ENCODE measurements around the gene ABT1.

Gene ABT1

GRCh38 chr6:26578741-26579140, 18.0 kb upstream of the ABT1 start:
- no peak for TF ChIP-seq CTCF (IDR thresholded peaks at IDR 0.05; ENCODE audit: control extremely low read depth, extremely low read depth, low read depth, missing control alignments)
- no peak for DNase-seq (ENCODE audit: extremely low spot score)
- CTCF ChIA-PET: interaction anchor here (1.0 to 20.8 kb wide), 3 partner anchors 9 to 15 kb away, joined by 3 to 280 read pairs (median 4); partner anchors contain the start of gene ABT1
- POLR2A ChIA-PET: no interaction called here

GRCh38 chr6:26581164-26581915, 15.4 kb upstream of the ABT1 start:
- ChIA-PET CTCF (interaction anchor here (0.9 to 20.8 kb wide), 3 partner anchors 12 to 13 kb away, joined by 3 to 280 read pairs (median 3); partner anchors contain the start of gene ABT1), POLR2A (interaction anchor here (0.6 kb wide), 1 partner anchor 478 kb away, joined by 3 read pairs; no protein-coding TSS in a partner anchor)
- TF ChIP-seq CTCF (IDR thresholded peaks at IDR 0.05; ENCODE audit: control extremely low read depth, extremely low read depth, low read depth, missing control alignments): no peak

GRCh38 chr6:26588965-26589364, 7.8 kb upstream of the ABT1 start:
- ChIA-PET POLR2A (no interaction called here), CTCF (interaction anchor here (0.8 to 1.6 kb wide), 3 partner anchors 12 to 247 kb away, joined by 3 read pairs; no protein-coding TSS in a partner anchor)
- TF ChIP-seq CTCF (IDR thresholded peaks at IDR 0.05; ENCODE audit: control extremely low read depth, extremely low read depth, low read depth, missing control alignments): no peak
- DNase-seq (ENCODE audit: extremely low spot score): no peak

More at GRCh38 chr6:26581164-26581915, 15.4 kb upstream of the ABT1 start:
- no peak for DNase-seq (ENCODE audit: extremely low spot score)

- CTCF ChIA-PET: interaction anchor here (1.4 to 6.4 kb wide), 3 partner anchors 15 to 251 kb away, joined by 3 to 280 read pairs (median 8); no protein-coding TSS in a partner anchor
- no peak for DNase-seq (ENCODE audit: extremely low spot score)
- TF ChIP-seq CTCF (IDR thresholded peaks at IDR 0.05; ENCODE audit: control extremely low read depth, extremely low read depth, low read depth, missing control alignments): no peak
- POLR2A ChIA-PET: no interaction called here
These were observed 4.1 kb upstream of the ABT1 start for GRCh38 chr6:26592649-26593048.

DNA sequence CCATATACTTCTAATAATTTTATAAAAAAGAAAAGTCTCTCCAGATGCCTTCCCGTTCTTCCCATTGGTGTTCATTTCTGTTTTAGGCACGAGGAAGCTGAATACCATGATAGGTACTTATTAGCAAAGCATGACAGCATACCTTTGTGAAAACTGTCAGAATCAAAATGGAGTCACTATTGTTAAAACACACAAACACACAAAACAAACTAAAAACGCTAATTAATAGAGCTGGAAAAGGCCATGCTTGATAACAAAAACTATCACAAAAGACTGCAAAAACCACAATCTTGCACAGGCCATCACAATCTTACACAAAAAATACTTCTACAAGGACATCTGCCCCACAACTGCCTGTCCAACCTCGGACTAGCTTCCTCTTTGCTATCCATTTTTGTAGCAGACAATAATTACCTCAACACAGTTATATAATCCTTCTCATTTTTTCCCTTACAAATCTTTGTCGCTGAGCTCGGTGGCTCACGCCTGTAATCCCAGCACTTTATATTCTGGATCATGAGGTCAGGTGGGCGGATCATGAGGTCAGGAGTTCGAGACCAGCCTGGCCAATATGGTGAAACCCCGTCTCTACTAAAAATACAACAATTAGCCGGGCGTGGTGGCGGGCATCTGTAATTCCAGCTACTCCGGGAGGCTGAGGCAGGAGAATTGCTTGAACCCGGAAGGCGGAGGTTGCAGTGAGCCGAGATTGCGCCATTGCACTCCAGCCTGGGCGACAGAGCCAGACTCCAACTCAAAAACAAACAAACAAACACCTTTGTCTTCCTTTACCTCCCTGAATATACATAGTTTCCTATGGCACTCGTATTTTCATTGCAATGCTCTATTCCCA, 3.2 kb upstream of the ABT1 start:
- ChIA-PET CTCF (interaction anchor here (1.0 to 6.4 kb wide), 5 partner anchors 16 to 284 kb away, joined by 3 to 280 read pairs (median 9); no protein-coding TSS in a partner anchor), POLR2A (interaction anchor here (1.2 kb wide), 1 partner anchor 377 kb away, joined by 3 read pairs; a partner anchor contains a TSS)
- TF ChIP-seq CTCF (IDR thresholded peaks at IDR 0.05; ENCODE audit: control extremely low read depth, extremely low read depth, low read depth, missing control alignments): no peak
- DNase-seq (ENCODE audit: extremely low spot score): no peak

DNA sequence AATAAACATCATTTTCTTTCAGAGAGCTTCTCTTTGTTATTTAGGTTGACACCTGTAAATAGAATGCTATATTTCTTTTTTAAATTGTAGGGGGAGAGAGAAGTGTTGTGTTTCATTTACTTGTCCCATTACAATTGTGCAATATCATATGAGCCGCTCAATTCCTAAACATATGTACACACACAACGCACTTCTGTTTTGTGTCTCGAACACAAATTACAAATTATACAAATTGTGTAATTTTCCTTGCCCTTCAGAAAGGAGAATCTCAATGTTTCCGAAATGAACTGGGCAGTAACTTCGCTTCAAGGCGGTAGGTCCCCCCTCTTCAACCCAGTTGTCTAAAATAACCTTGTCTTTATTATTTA, 2.6 kb upstream of the ABT1 start:
- ChIA-PET CTCF (interaction anchor here (1.0 to 6.4 kb wide), 8 partner anchors 16 to 422 kb away, joined by 3 to 280 read pairs (median 6); no protein-coding TSS in a partner anchor), POLR2A (interaction anchor here (1.2 kb wide), 1 partner anchor 378 kb away, joined by 3 read pairs; a partner anchor contains a TSS)
- no peak for TF ChIP-seq CTCF (IDR thresholded peaks at IDR 0.05; ENCODE audit: control extremely low read depth, extremely low read depth, low read depth, missing control alignments)
- DNase-seq (ENCODE audit: extremely low spot score): no peak

Measured in GM10248 (cell line).